Activated naive CD4-positive, alpha-beta T cell treated with anti-CD3 and anti-CD28 coated beads, Interleukin-2, amount 50 U/mL, for 24 hours (primary cell): ENCODE measurements around the gene PCIF1.

Experiments
- H3K27ac Mint-ChIP-seq: one replicate; pipeline ENCODE4 v1.8.0; 2021; ENCODE audit warnings: mild to moderate bottlenecking, mixed read lengths
- H3K27me3 Mint-ChIP-seq: one replicate; pipeline ENCODE4 v1.8.0; 2021; ENCODE audit warnings: mixed read lengths
- H3K36me3 Mint-ChIP-seq: one replicate; pipeline ENCODE4 v1.8.0; 2021; ENCODE audit warnings: mixed read lengths
- H3K4me1 Mint-ChIP-seq: one replicate; pipeline ENCODE4 v1.8.0; 2021; ENCODE audit warnings: mixed read lengths
- H3K4me3 Mint-ChIP-seq: one replicate; pipeline ENCODE4 v1.8.0; 2021; ENCODE audit warnings: mild to moderate bottlenecking, mixed read lengths
- H3K9me3 Mint-ChIP-seq: one replicate; pipeline ENCODE4 v1.8.0; 2021; ENCODE audit warnings: mixed read lengths

PCIF1 gene

GRCh38 chr20:45963059-45964005 is 28.8 kb downstream of the PCIF1 start:
- Mint-ChIP-seq H3K27ac (no peak overlapping the region), H3K4me3 (no peak overlapping the region), H3K36me3 (peaks cover 24% of the 10 kb centered on the region), H3K27me3 (no peaks in the 10 kb centered on the region), H3K9me3 (no peaks in the 10 kb centered on the region), H3K4me1 (no peaks in the 10 kb centered on the region)

GRCh38 chr20:45964006-45964400 is 29.5 kb downstream of the PCIF1 start:
- no peaks in the 10 kb centered on the region for H3K27me3 Mint-ChIP-seq
- H3K27ac Mint-ChIP-seq, result no peak overlapping the region
- no peak overlapping the region for H3K4me3 Mint-ChIP-seq
- peaks cover 18% of the 10 kb centered on the region for H3K36me3 Mint-ChIP-seq
- H3K9me3 Mint-ChIP-seq, result no peaks in the 10 kb centered on the region
- no peaks in the 10 kb centered on the region for H3K4me1 Mint-ChIP-seq

- H3K36me3 Mint-ChIP-seq, result peaks cover 17% of the 10 kb centered on the region
- H3K4me1 Mint-ChIP-seq, result peaks cover 13% of the 10 kb centered on the region
- no peak overlapping the region for H3K4me3 Mint-ChIP-seq
- H3K27ac Mint-ChIP-seq, result peak overlapping the region; percentile 51
- H3K9me3 Mint-ChIP-seq, result no peaks in the 10 kb centered on the region
- H3K27me3 Mint-ChIP-seq, result no peaks in the 10 kb centered on the region
Measured at GRCh38 chr20:45965169-45966002, 30.9 kb downstream of the PCIF1 start.

- H3K27ac Mint-ChIP-seq, result no peak overlapping the region
- H3K27me3 Mint-ChIP-seq, result no peaks in the 10 kb centered on the region
- H3K4me3 Mint-ChIP-seq, result no peak overlapping the region
- H3K36me3 Mint-ChIP-seq, result peaks cover 15% of the 10 kb centered on the region
- no peaks in the 10 kb centered on the region for H3K9me3 Mint-ChIP-seq
- peaks cover 21% of the 10 kb centered on the region for H3K4me1 Mint-ChIP-seq
Measured at GRCh38 chr20:45967551-45968080, 33.1 kb downstream of the PCIF1 start.

- peaks cover 13% of the 10 kb centered on the region for H3K36me3 Mint-ChIP-seq
- H3K9me3 Mint-ChIP-seq, result no peaks in the 10 kb centered on the region
- H3K4me1 Mint-ChIP-seq, result peaks cover 23% of the 10 kb centered on the region
- no peak overlapping the region for H3K27ac Mint-ChIP-seq
- H3K4me3 Mint-ChIP-seq, result no peak overlapping the region
- H3K27me3 Mint-ChIP-seq, result no peaks in the 10 kb centered on the region
Measured at GRCh38 chr20:45968081-45968671, 33.7 kb downstream of the PCIF1 start.

DNA sequence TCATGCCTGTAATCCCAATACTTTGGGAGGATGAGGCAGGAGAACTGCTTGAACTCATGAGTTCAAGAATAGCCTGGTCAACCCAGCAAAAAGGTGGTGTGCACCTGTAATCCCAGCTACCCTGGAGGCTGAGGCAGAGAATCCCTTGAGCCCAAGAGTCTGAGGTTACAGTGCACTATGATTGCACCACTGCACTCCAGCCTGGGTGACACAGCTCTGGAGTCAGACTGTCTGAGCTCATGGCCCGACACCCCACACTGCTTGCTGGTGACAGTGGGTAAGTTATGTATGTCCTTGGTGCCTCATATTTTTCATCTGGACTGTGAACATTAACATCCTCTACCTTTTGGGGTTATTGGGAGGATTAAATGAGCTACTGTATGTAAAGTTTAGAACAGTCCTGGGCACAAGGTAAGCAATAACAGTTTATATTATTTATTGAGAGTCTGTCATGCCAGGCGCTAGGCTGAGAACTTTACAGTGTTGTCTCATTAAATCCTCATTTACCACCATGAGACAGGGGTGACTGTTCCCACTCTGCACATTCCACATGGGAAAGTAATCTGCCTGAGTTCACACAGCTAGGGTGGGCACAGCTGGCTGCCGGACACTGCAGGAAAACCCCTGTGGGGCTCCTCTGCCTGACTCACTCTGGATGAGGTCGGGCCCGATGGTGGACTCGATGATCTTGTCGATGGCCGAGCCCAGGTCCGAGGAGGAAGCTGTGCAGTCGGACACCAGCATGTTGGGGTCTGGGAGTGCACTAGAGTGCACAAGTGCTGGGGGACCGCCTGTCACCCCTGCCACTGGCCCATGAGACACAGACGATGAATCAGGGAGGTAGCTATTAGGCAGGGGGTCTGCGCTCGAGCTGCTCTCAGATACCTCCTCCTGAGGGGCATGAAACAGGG is 34.6 kb downstream of the PCIF1 start:
- no peak overlapping the region for H3K27ac Mint-ChIP-seq
- peaks cover 12% of the 10 kb centered on the region for H3K36me3 Mint-ChIP-seq

GRCh38 chr20:45969712-45970634 is 35.5 kb downstream of the PCIF1 start:
- peak overlapping the region; percentile 94 for H3K4me3 Mint-ChIP-seq
- peaks cover 23% of the 10 kb centered on the region for H3K4me1 Mint-ChIP-seq
- H3K9me3 Mint-ChIP-seq, result no peaks in the 10 kb centered on the region
- H3K36me3 Mint-ChIP-seq, result peaks cover 11% of the 10 kb centered on the region
- no peaks in the 10 kb centered on the region for H3K27me3 Mint-ChIP-seq
- H3K27ac Mint-ChIP-seq, result peak overlapping the region; percentile 77

More for the DNA sequence above, 34.6 kb downstream of the PCIF1 start:
- no peaks in the 10 kb centered on the region for H3K27me3 Mint-ChIP-seq
- peaks cover 23% of the 10 kb centered on the region for H3K4me1 Mint-ChIP-seq
- no peak overlapping the region for H3K4me3 Mint-ChIP-seq
- H3K9me3 Mint-ChIP-seq, result no peaks in the 10 kb centered on the region

DNA sequence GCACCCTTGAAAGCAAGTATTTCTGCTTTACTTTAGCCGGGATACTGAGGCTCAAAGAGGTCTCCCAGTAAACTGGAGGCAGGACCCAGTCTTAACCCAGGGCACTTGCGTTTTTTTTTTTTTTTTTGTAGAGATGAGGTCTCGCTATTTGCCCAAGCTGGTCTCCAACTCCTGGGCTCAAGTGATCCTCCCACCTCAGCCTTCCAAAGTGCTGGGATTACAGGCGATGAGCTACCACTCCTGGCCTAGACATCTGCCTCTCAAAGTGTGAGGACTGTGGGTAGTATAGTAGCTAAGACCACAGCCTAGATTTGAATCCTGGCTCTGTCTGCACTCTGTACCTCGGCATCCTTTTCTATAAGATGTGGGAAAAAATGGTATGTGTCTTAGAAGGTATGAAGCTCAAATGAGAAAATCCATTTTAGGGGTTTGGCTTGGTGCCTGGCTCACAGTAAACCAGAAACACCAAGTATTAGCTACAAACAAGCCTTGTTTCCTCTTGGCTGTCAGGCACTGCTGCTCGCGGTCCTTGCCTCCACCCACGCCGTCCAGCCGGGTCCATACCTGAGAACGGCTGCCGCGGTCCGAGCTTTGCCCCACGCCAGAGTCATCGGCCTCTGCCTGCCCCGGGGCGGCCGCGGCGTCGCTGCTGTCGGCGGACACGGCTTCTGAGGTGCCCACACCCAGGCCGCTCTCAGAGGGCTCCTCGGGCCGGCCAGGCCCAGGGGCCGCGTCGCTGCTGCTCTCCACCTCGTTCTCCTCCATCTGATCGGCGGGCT is 36.4 kb downstream of the PCIF1 start:
- H3K27ac Mint-ChIP-seq, result peak overlapping the region; percentile 77
- peaks cover 8% of the 10 kb centered on the region for H3K36me3 Mint-ChIP-seq
- peaks cover 23% of the 10 kb centered on the region for H3K4me1 Mint-ChIP-seq
- H3K9me3 Mint-ChIP-seq, result no peaks in the 10 kb centered on the region
- peak overlapping the region; percentile 94 for H3K4me3 Mint-ChIP-seq
- H3K27me3 Mint-ChIP-seq, result no peaks in the 10 kb centered on the region

- H3K27me3 Mint-ChIP-seq, result no peaks in the 10 kb centered on the region
- peak overlapping the region; percentile 94 for H3K4me3 Mint-ChIP-seq
- H3K4me1 Mint-ChIP-seq, result peaks cover 23% of the 10 kb centered on the region
- peaks cover 7% of the 10 kb centered on the region for H3K36me3 Mint-ChIP-seq
- H3K27ac Mint-ChIP-seq, result no peak overlapping the region
- no peaks in the 10 kb centered on the region for H3K9me3 Mint-ChIP-seq
Measured at GRCh38 chr20:45971425-45971674, 36.9 kb downstream of the PCIF1 start.

- Mint-ChIP-seq H3K27ac (peak within 1 kb of the TSS; percentile 99), H3K9me3 (no peaks in the 10 kb centered on the region), H3K36me3 (peaks cover 7% of the 10 kb centered on the region), H3K4me3 (peak within 1 kb of the TSS; percentile 94), H3K27me3 (no peaks in the 10 kb centered on the region), H3K4me1 (peaks cover 23% of the 10 kb centered on the region)
Measured at GRCh38 chr20:45971675-45972499, 37.4 kb downstream of the PCIF1 start, which contains the start of gene ZNF335. ZNF335 (minus strand) TSS chr20:45972203; CDS start chr20:45971410, 793 bp downstream.

- Mint-ChIP-seq H3K9me3 (no peaks in the 10 kb centered on the region), H3K27ac (peak overlapping the region; percentile 99), H3K4me3 (peak overlapping the region; percentile 94), H3K36me3 (peaks cover 3% of the 10 kb centered on the region), H3K4me1 (peaks cover 23% of the 10 kb centered on the region), H3K27me3 (no peaks in the 10 kb centered on the region)
Measured at GRCh38 chr20:45972500-45973183, 38.2 kb downstream of the PCIF1 start.

GRCh38 chr20:45974896-45975565 is 40.5 kb downstream of the PCIF1 start:
- H3K36me3 Mint-ChIP-seq, result peaks cover 3% of the 10 kb centered on the region
- H3K4me3 Mint-ChIP-seq, result no peak overlapping the region
- H3K27ac Mint-ChIP-seq, result no peak overlapping the region
- no peaks in the 10 kb centered on the region for H3K27me3 Mint-ChIP-seq
- peaks cover 14% of the 10 kb centered on the region for H3K4me1 Mint-ChIP-seq
- H3K9me3 Mint-ChIP-seq, result no peaks in the 10 kb centered on the region
